GM23338 (cell line): Measurements from ENCODE around the gene CDH15. TPM values are rescaled to one million over a fixed set of nuclear protein-coding genes. Genes with fewer than 3 reads are reported as not detected.

Source experiments
- ATAC-seq: fragments of 200-7000 bp; cut with Tn5 transposase; 3 replicates; pipeline ENCODE4 v1.9.1; 2020
- DNase-seq: peaks from one replicate; pipeline ENCODE4 v3.0.0-alpha.2; 2015; ENCODE audit warnings: low spot score
- H2AFZ ChIP-seq: fragments of 200-600 bp; sonication (generic); 2 replicates; pipeline ENCODE4 v1.8.0; 2016; ENCODE audit warnings: antibody characterized with exemption, mild to moderate bottlenecking, moderate library complexity
- H3F3A ChIP-seq: fragments of 200-600 bp; sonication (generic); replicated peaks from 2 replicates; pipeline ENCODE4 v1.8.0; 2017; ENCODE audit warnings: antibody characterized with exemption, mixed run types, low read depth
- H3K27ac ChIP-seq: fragments of 200-600 bp; sonication (generic); 2 replicates; pipeline ENCODE4 v1.6.1; 2016; ENCODE audit warnings: low read depth
- H3K27me3 ChIP-seq: fragments of 200-600 bp; sonication (generic); 2 replicates; pipeline ENCODE4 v1.8.0; 2016; ENCODE audit warnings: mild to moderate bottlenecking, mixed run types, moderate library complexity; ENCODE audit not compliant: insufficient read depth
- H3K36me3 ChIP-seq: fragments of 200-600 bp; sonication (generic); 2 replicates; pipeline ENCODE4 v1.8.0; 2016; ENCODE audit warnings: mild to moderate bottlenecking; ENCODE audit not compliant: insufficient read depth
- H3K4me1 ChIP-seq: fragments of 200-600 bp; sonication (generic); 2 replicates; pipeline ENCODE4 v1.8.0; 2016; ENCODE audit warnings: mild to moderate bottlenecking, moderate library complexity; ENCODE audit not compliant: insufficient read depth
- H3K4me2 ChIP-seq: fragments of 200-600 bp; sonication (generic); 2 replicates; pipeline ENCODE4 v1.7.1; 2017; ENCODE audit warnings: mixed run types
- H3K4me3 ChIP-seq: fragments of 200-600 bp; sonication (generic); 2 replicates; pipeline ENCODE4 v1.6.1; 2016; ENCODE audit warnings: mixed run types
- H3K79me2 ChIP-seq: fragments of 200-600 bp; sonication (generic); replicated peaks from 2 replicates; pipeline ENCODE4 v1.8.0; 2017; ENCODE audit warnings: mild to moderate bottlenecking; ENCODE audit not compliant: insufficient read depth
- H3K9me2 ChIP-seq: fragments of 200-600 bp; sonication (generic); 2 replicates; pipeline ENCODE4 v1.8.0; 2017; ENCODE audit not compliant: insufficient read depth
- H4K20me1 ChIP-seq: fragments of 200-600 bp; sonication (generic); replicated peaks from 2 replicates; pipeline ENCODE4 v1.8.0; 2017; ENCODE audit warnings: mild to moderate bottlenecking; ENCODE audit not compliant: insufficient read depth
- H3K27ac Mint-ChIP-seq: 2 replicates; pipeline ENCODE4 v1.8.0; 2020; ENCODE audit warnings: inconsistent platforms, mild to moderate bottlenecking, moderate library complexity, mixed read lengths
- H3K27me3 Mint-ChIP-seq: 3 replicates; pipeline ENCODE4 v1.8.0; 2022; ENCODE audit warnings: low read depth, mild to moderate bottlenecking, moderate library complexity, mixed read lengths, inconsistent platforms; ENCODE audit not compliant: insufficient read depth, poor library complexity
- H3K36me3 Mint-ChIP-seq: 3 replicates; pipeline ENCODE4 v1.8.0; 2021; ENCODE audit warnings: low read depth, mild to moderate bottlenecking, inconsistent platforms, moderate library complexity, mixed read lengths
- H3K4me1 Mint-ChIP-seq: 3 replicates; pipeline ENCODE4 v1.8.0; 2020; ENCODE audit warnings: mild to moderate bottlenecking, inconsistent platforms, mixed read lengths
- H3K4me3 Mint-ChIP-seq: 3 replicates; pipeline ENCODE4 v1.8.0; 2021; ENCODE audit warnings: moderate library complexity, mild to moderate bottlenecking, inconsistent platforms, mixed read lengths
- H3K9me3 Mint-ChIP-seq: 3 replicates; pipeline ENCODE4 v1.8.0; 2020; ENCODE audit warnings: moderate library complexity, mild to moderate bottlenecking, inconsistent platforms, mixed read lengths
- CREB1 ChIP-seq: fragments of 250-450 bp; sonication (Bioruptor Pico); IDR thresholded peaks from 2 replicates; pipeline ENCODE4 v1.5.0; 2020; ENCODE audit warnings: low read depth, mild to moderate bottlenecking, moderate library complexity
- EZH2 ChIP-seq: fragments of 200-600 bp; sonication (generic); IDR thresholded peaks from one replicate; pipeline ENCODE4 v1.8.0; 2017; ENCODE audit warnings: antibody characterized with exemption, mild to moderate bottlenecking, low read depth; ENCODE audit not compliant: unreplicated experiment
- EZH2phosphoT487 ChIP-seq: fragments of 200-600 bp; sonication (generic); IDR thresholded peaks from one replicate; pipeline ENCODE4 v1.8.1; 2018; ENCODE audit warnings: antibody characterized with exemption; ENCODE audit not compliant: unreplicated experiment
- NANOG ChIP-seq: IDR thresholded peaks from 2 replicates; pipeline ENCODE4 v1.6.1; 2016; ENCODE audit warnings: antibody characterized with exemption, borderline replicate concordance
- ZNF114 ChIP-seq: fragments of 250-450 bp; sonication (Bioruptor Pico); IDR thresholded peaks from 2 replicates; pipeline ENCODE4 v1.5.0; 2020; ENCODE audit warnings: mild to moderate bottlenecking, moderate library complexity
- ZNF331 ChIP-seq: fragments of 250-450 bp; sonication (Bioruptor Pico); IDR thresholded peaks from 2 replicates; pipeline ENCODE4 v1.5.0; 2020; ENCODE audit warnings: low read depth, mild to moderate bottlenecking, moderate library complexity
- polyA plus RNA-seq: library from polyadenylated mRNA; unstranded; fragments of >200 nt; fragmentation: Nextera tagmentation; extraction: Ambion mirVana; gene quantifications from 2 replicates; pipeline ENCODE4 v1.2.1, GENCODE V29; 2016
- total RNA-seq: library from RNA; depleted of rRNA; stranded (reverse); fragments of >200 nt; shearing (Covaris generic); gene quantifications from 2 replicates; pipeline ENCODE4 v1.2.3, GENCODE V29; 2014
- TF ChIP-seq, protein P1 (sequence below): fragments of 250-450 bp; sonication (Bioruptor Pico); IDR thresholded peaks from 2 replicates; pipeline ENCODE4 v1.5.0; 2020; ENCODE audit warnings: mild to moderate bottlenecking, moderate library complexity

CDH15 gene
- total and polyA plus RNA-seq, 2 experiments from 2014 or later: 0.61 to 1.0 TPM

DNA sequence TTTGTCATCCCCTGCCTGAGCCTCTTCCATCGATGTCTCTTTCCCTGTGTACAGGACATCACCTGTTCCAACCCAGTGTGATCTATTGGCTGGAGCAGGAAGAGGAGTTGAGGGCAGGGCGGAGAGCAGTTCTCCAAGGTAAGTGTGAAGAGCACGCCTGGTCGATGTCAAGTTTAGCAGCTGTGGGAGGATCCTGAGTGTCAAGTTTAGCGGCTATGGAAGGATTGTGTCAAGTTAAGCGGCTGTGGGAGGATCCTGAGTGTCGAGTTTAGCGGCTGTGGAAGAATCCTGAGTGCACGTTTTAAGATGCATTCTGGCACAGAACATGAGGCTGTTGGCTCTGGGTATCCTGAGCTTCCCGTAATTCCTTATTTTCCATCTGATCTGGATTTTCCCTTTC lies 53.1 kb downstream of the CDH15 start:
- peaks cover 8% of the 10 kb centered on the region for H3K27me3 Mint-ChIP-seq
- no peak overlapping the region for H3K4me2 ChIP-seq
- no peak overlapping the region for H2AFZ ChIP-seq
- H3K27me3 ChIP-seq: no peaks in the 10 kb centered on the region
- DNase-seq (no peak), ATAC-seq (no peak)
- no peaks in the 10 kb centered on the region; the same call in 1 of the 2 replicates for H3K79me2 ChIP-seq
- H3K36me3 ChIP-seq: peaks cover 37% of the 10 kb centered on the region
- TF ChIP-seq CREB1 (CRISPR knock-in tag): no peak
- no peak for TF ChIP-seq NANOG
- TF ChIP-seq EZH2: no peak
- TF ChIP-seq ZNF114 (CRISPR knock-in tag): no peak
- TF ChIP-seq EZH2phosphoT487: no peak
- TF ChIP-seq, protein P1, sequence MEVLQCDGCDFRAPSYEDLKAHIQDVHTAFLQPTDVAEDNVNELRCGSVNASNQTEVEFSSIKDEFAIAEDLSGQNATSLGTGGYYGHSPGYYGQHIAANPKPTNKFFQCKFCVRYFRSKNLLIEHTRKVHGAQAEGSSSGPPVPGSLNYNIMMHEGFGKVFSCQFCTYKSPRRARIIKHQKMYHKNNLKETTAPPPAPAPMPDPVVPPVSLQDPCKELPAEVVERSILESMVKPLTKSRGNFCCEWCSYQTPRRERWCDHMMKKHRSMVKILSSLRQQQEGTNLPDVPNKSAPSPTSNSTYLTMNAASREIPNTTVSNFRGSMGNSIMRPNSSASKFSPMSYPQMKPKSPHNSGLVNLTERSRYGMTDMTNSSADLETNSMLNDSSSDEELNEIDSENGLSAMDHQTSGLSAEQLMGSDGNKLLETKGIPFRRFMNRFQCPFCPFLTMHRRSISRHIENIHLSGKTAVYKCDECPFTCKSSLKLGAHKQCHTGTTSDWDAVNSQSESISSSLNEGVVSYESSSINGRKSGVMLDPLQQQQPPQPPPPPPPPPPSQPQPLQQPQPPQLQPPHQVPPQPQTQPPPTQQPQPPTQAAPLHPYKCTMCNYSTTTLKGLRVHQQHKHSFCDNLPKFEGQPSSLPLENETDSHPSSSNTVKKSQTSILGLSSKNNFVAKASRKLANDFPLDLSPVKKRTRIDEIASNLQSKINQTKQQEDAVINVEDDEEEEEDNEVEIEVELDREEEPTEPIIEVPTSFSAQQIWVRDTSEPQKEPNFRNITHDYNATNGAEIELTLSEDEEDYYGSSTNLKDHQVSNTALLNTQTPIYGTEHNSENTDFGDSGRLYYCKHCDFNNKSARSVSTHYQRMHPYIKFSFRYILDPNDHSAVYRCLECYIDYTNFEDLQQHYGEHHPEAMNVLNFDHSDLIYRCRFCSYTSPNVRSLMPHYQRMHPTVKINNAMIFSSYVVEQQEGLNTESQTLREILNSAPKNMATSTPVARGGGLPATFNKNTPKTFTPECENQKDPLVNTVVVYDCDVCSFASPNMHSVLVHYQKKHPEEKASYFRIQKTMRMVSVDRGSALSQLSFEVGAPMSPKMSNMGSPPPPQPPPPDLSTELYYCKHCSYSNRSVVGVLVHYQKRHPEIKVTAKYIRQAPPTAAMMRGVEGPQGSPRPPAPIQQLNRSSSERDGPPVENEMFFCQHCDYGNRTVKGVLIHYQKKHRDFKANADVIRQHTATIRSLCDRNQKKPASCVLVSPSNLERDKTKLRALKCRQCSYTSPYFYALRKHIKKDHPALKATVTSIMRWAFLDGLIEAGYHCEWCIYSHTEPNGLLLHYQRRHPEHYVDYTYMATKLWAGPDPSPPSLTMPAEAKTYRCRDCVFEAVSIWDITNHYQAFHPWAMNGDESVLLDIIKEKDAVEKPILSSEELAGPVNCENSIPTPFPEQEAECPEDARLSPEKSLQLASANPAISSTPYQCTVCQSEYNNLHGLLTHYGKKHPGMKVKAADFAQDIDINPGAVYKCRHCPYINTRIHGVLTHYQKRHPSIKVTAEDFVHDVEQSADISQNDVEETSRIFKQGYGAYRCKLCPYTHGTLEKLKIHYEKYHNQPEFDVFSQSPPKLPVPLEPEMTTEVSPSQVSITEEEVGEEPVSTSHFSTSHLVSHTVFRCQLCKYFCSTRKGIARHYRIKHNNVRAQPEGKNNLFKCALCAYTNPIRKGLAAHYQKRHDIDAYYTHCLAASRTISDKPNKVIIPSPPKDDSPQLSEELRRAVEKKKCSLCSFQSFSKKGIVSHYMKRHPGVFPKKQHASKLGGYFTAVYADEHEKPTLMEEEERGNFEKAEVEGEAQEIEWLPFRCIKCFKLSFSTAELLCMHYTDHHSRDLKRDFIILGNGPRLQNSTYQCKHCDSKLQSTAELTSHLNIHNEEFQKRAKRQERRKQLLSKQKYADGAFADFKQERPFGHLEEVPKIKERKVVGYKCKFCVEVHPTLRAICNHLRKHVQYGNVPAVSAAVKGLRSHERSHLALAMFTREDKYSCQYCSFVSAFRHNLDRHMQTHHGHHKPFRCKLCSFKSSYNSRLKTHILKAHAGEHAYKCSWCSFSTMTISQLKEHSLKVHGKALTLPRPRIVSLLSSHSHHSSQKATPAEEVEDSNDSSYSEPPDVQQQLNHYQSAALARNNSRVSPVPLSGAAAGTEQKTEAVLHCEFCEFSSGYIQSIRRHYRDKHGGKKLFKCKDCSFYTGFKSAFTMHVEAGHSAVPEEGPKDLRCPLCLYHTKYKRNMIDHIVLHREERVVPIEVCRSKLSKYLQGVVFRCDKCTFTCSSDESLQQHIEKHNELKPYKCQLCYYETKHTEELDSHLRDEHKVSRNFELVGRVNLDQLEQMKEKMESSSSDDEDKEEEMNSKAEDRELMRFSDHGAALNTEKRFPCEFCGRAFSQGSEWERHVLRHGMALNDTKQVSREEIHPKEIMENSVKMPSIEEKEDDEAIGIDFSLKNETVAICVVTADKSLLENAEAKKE (CRISPR knock-in tag): no peak
- H3K27ac ChIP-seq: no peak overlapping the region
- H3K4me1 ChIP-seq: no peaks in the 10 kb centered on the region
- no peaks in the 10 kb centered on the region for H3F3A ChIP-seq
- H3K27ac Mint-ChIP-seq: no peak overlapping the region
- no peak overlapping the region for H3K4me3 ChIP-seq
- no peaks in the 10 kb centered on the region; the same call in 1 of the 2 replicates for H4K20me1 ChIP-seq
- H3K4me3 Mint-ChIP-seq: no peak overlapping the region
- no peaks in the 10 kb centered on the region for H3K9me2 ChIP-seq
- peaks cover 73% of the 10 kb centered on the region for H3K36me3 Mint-ChIP-seq
- H3K4me1 Mint-ChIP-seq: no peaks in the 10 kb centered on the region
- H3K9me3 Mint-ChIP-seq: peaks cover 32% of the 10 kb centered on the region

DNA sequence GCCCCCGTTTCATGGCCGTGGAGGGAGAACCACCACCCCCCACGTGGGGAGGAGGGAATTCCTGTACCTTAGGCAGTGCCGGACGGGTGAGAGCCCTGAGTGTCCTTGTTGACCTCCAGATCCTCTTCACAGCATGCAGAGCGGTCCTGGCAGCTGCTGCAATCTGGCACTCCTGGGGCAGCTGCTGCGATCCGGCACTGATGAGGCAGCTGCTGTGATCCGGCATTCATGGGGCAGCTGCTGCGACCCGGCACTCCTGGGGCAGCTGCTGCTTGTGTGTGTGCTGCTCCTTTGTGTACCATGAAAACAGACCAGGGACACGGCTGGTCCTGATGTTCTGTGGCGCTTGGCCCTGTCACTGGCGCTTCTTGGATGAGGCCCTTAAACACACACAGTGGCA lies 58.7 kb downstream of the CDH15 start:
- H3K27ac ChIP-seq: no peak overlapping the region
- no peak overlapping the region for H3K4me3 Mint-ChIP-seq
- peaks cover 8% of the 10 kb centered on the region for H3K27me3 Mint-ChIP-seq
- peaks cover 40% of the 10 kb centered on the region for H3K36me3 ChIP-seq
- no peak overlapping the region for H3K27ac Mint-ChIP-seq
- H3F3A ChIP-seq: 0 out of 2 replicates have a peak, but pooled peaks cover 4% of the 10 kb centered on the region
- no peaks in the 10 kb centered on the region for H3K79me2 ChIP-seq
- H4K20me1 ChIP-seq: no peaks in the 10 kb centered on the region
- no peak for DNase-seq
- no peak overlapping the region for H3K4me2 ChIP-seq
- H2AFZ ChIP-seq: no peak overlapping the region
- no peak overlapping the region for H3K4me3 ChIP-seq
- H3K27me3 ChIP-seq: no peaks in the 10 kb centered on the region
- H3K36me3 Mint-ChIP-seq: peaks cover 95% of the 10 kb centered on the region
- H3K9me2 ChIP-seq: no peaks in the 10 kb centered on the region
- no peak for ATAC-seq
- no peaks in the 10 kb centered on the region for H3K4me1 Mint-ChIP-seq
- peaks cover 66% of the 10 kb centered on the region for H3K9me3 Mint-ChIP-seq
- no peaks in the 10 kb centered on the region for H3K4me1 ChIP-seq
- TF ChIP-seq EZH2phosphoT487 (no peak), ZNF331 (CRISPR knock-in tag) (no peak)
- TF ChIP-seq, protein P1 (CRISPR knock-in tag): no peak
